HEK293 (cell line): ENCODE results near the gene CIB4.

ENCODE experiments used
- CTCF ChIA-PET: fragments of 350-600 bp; formaldehyde crosslinking; extraction: SDS; loops from one replicate; lab custom pipeline; 2021; ENCODE audit warnings: antibody characterized with exemption; lab: Yijun Ruan, JAX
- POLR2A ChIA-PET: fragments of 300-600 bp; formaldehyde crosslinking; extraction: SDS; loops from one replicate; lab custom pipeline; 2020; ENCODE audit warnings: antibody characterized with exemption, inconsistent platforms; lab: Yijun Ruan, JAX
- H3K27ac ChIP-seq: fragments of 200-500 bp; sonication (Bioruptor generic); 2 replicates; pipeline ENCODE4 v1.5.1; 2014; ENCODE audit warnings: low read depth, low read length, control low read depth, inconsistent platforms; ENCODE audit errors: extremely low read depth
- H3K36me3 ChIP-seq, 2 experiments: fragments of 200-500 bp in 1 of 2; sonication (Bioruptor generic) in 1 of 2; 1 replicate in 1 of 2; 2 replicates in 1 of 2; pipeline ENCODE4 v1.5.1; 2014 to 2017; ENCODE audit warnings: inconsistent platforms in 2 of 2, low read length in 2 of 2; ENCODE audit not compliant: control insufficient read depth in 2 of 2, insufficient read depth in 1 of 2
- H3K4me1 ChIP-seq: fragments of 200-500 bp; sonication (Bioruptor generic); 2 replicates; pipeline ENCODE4 v1.5.1; 2014; ENCODE audit warnings: mild to moderate bottlenecking, low read length, inconsistent platforms; ENCODE audit not compliant: control insufficient read depth, insufficient read depth
- H3K4me3 ChIP-seq: 2 replicates; pipeline ENCODE4 v1.5.1; 2011; ENCODE audit warnings: low read depth, mild to moderate bottlenecking, control low read depth, low read length, moderate library complexity
- H3K9me3 ChIP-seq: fragments of 200-500 bp; sonication (Bioruptor generic); 2 replicates; pipeline ENCODE4 v1.5.1; 2014; ENCODE audit warnings: low read depth, low read length, inconsistent platforms; ENCODE audit not compliant: control insufficient read depth, insufficient read depth
- CTCF ChIP-seq: fragments of 450-650 bp; formaldehyde crosslinking; IDR thresholded peaks from 2 replicates; pipeline ENCODE4 v1.5.1; 2016; ENCODE audit warnings: missing biosample characterization, missing genetic modification characterization
- FEZF1 ChIP-seq: fragments of 450-650 bp; formaldehyde crosslinking; IDR thresholded peaks from 2 replicates; pipeline ENCODE4 v1.5.1; 2016; ENCODE audit warnings: missing biosample characterization, missing genetic modification characterization
- KLF1 ChIP-seq: fragments of 450-650 bp; formaldehyde crosslinking; IDR thresholded peaks from 2 replicates; pipeline ENCODE4 v1.5.1; 2016; ENCODE audit warnings: missing biosample characterization, missing genetic modification characterization
- SCRT1 ChIP-seq: fragments of 450-650 bp; formaldehyde crosslinking; IDR thresholded peaks from 2 replicates; pipeline ENCODE4 v1.5.1; 2016; ENCODE audit warnings: missing biosample characterization, missing genetic modification characterization, borderline replicate concordance
- SCRT2 ChIP-seq: fragments of 450-650 bp; formaldehyde crosslinking; IDR thresholded peaks from 2 replicates; pipeline ENCODE4 v1.5.1; 2016; ENCODE audit warnings: missing biosample characterization, missing genetic modification characterization
- TRIM28 ChIP-seq: IDR thresholded peaks from 2 replicates; pipeline ENCODE4 v1.6.1; 2011; ENCODE audit warnings: low read length, control low read depth, borderline replicate concordance
- ZBTB20 ChIP-seq: fragments of 450-650 bp; formaldehyde crosslinking; IDR thresholded peaks from 2 replicates; pipeline ENCODE4 v1.5.1; 2016; ENCODE audit warnings: missing biosample characterization, missing genetic modification characterization
- ZBTB6 ChIP-seq: fragments of 450-650 bp; formaldehyde crosslinking; IDR thresholded peaks from 2 replicates; pipeline ENCODE4 v1.5.1; 2017; ENCODE audit warnings: missing biosample characterization, missing genetic modification characterization
- ZNF133 ChIP-seq: fragments of 450-650 bp; formaldehyde crosslinking; IDR thresholded peaks from 2 replicates; pipeline ENCODE4 v1.5.1; 2016; ENCODE audit warnings: missing biosample characterization, missing genetic modification characterization
- ZNF2 ChIP-seq: fragments of 450-650 bp; formaldehyde crosslinking; IDR thresholded peaks from 2 replicates; pipeline ENCODE4 v1.5.1; 2016; ENCODE audit warnings: missing biosample characterization, missing genetic modification characterization
- ZNF24 ChIP-seq: fragments of 450-650 bp; formaldehyde crosslinking; IDR thresholded peaks from 2 replicates; pipeline ENCODE4 v1.5.1; 2016; ENCODE audit warnings: missing biosample characterization, missing genetic modification characterization
- ZNF292 ChIP-seq: fragments of 450-650 bp; formaldehyde crosslinking; IDR thresholded peaks from 2 replicates; pipeline ENCODE4 v1.5.1; 2016; ENCODE audit warnings: low read depth, missing biosample characterization, missing genetic modification characterization, borderline replicate concordance
- ZNF37A ChIP-seq: fragments of 450-650 bp; IDR thresholded peaks from 2 replicates; pipeline ENCODE4 v1.5.1; 2018; ENCODE audit warnings: missing biosample characterization, missing genetic modification characterization
- ZNF654 ChIP-seq: fragments of 450-650 bp; formaldehyde crosslinking; IDR thresholded peaks from 2 replicates; pipeline ENCODE4 v1.5.1; 2016; ENCODE audit warnings: low read depth, missing biosample characterization, missing genetic modification characterization
- ZNF747 ChIP-seq: fragments of 450-650 bp; formaldehyde crosslinking; IDR thresholded peaks from 2 replicates; pipeline ENCODE4 v1.5.1; 2016; ENCODE audit warnings: missing biosample characterization, missing genetic modification characterization
- ZNF792 ChIP-seq: fragments of 450-650 bp; formaldehyde crosslinking; IDR thresholded peaks from 2 replicates; pipeline ENCODE4 v1.5.1; 2016; ENCODE audit warnings: missing biosample characterization, missing genetic modification characterization
- ZSCAN16 ChIP-seq: fragments of 450-650 bp; formaldehyde crosslinking; IDR thresholded peaks from 2 replicates; pipeline ENCODE4 v1.5.1; 2016; ENCODE audit warnings: missing biosample characterization, missing genetic modification characterization
- ZSCAN30 ChIP-seq: fragments of 450-650 bp; IDR thresholded peaks from 2 replicates; pipeline ENCODE4 v1.5.1; 2018; ENCODE audit warnings: missing biosample characterization, mild to moderate bottlenecking, missing genetic modification characterization, moderate library complexity
- TF ChIP-seq, protein P1 (sequence below): fragments of 450-650 bp; formaldehyde crosslinking; IDR thresholded peaks from 2 replicates; pipeline ENCODE4 v1.5.1; 2016; ENCODE audit warnings: missing biosample characterization, missing genetic modification characterization
- TF ChIP-seq, protein P2 (sequence below): fragments of 450-650 bp; formaldehyde crosslinking; conservative IDR thresholded peaks from 2 replicates; pipeline ENCODE4 v1.5.1; 2016; ENCODE audit warnings: low read depth, missing biosample characterization, missing genetic modification characterization

Gene CIB4

GRCh38 chr2:26605999-26606846, 34.9 kb downstream of the CIB4 start:
- Histone ChIP-seq H3K4me1 (no peaks in the 10 kb centered on the region), H3K36me3 (no peaks in the 10 kb centered on the region), H3K9me3 (no peaks in the 10 kb centered on the region), H3K27ac (no peak overlapping the region), H3K4me3 (no peak overlapping the region)
- TF ChIP-seq ZNF37A (tag by site-specific recombination): no peak
- TF ChIP-seq ZBTB20 (tag by site-specific recombination): peak; percentile 66
- CTCF ChIA-PET: interaction anchor here (0.6 to 7.2 kb wide), 24 partner anchors 9 to 240 kb away, joined by 3 to 198 read pairs (median 4); no protein-coding TSS in a partner anchor
- POLR2A ChIA-PET: no interaction called here

DNA sequence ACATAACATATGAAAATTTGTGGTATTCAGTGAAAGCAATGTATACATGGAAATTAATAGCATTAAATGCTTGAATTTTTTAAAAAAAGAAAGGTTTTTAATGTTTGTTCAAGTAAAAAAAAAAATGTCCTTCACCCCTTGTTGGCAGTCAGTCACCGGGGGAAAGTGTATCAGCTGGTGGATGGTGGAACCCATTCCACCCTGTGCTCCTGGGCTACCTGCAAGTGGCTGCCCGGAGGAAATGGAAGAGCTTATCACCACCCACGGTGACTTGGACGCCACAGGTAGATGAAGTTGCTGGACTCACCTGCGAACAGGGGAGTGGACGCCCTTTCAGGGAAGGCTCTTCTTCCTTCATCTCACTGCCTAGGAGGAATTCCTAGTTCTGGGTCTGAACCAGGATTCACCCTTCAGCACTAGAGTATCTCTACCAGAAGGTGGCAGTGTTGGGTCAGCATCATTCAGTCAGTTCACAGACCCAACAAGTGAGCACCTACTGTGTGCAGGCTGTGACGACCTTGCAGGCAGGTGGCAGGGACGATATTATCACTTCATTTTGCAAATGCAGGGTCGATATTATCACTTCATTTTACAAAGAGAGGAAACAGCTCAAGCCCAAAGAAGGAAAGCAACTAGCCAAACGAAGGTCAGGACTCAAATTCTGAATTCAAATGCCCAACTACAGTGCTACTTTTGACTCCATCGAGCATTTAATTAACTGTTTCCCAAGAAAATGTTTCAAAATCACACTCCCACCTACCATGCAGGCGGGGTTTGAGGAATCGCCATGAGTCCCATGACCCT, 35.8 kb downstream of the CIB4 start:
- POLR2A ChIA-PET: no interaction called here
- H3K27ac ChIP-seq: no peak overlapping the region
- no peak overlapping the region for H3K4me3 ChIP-seq
- peak; percentile 65 for TF ChIP-seq CTCF (tag by site-specific recombination)
- no peak for TF ChIP-seq ZNF133 (tag by site-specific recombination)
- no peak for TF ChIP-seq ZBTB20 (tag by site-specific recombination)
- no peak for TF ChIP-seq ZNF747 (tag by site-specific recombination)
- TF ChIP-seq ZNF654 (tag by site-specific recombination): peak; percentile 86
- no peak for TF ChIP-seq KLF1 (tag by site-specific recombination)
- peak; percentile 61; the same call in 1 of the 2 replicates for TF ChIP-seq ZNF2
- TF ChIP-seq ZSCAN30 (tag by site-specific recombination): peak; percentile 80; the same call in 1 of the 2 replicates
- 0 out of 2 replicates have a peak, but pooled peaks have one; percentile 26 for TF ChIP-seq TRIM28
- TF ChIP-seq FEZF1 (tag by site-specific recombination): no peak
- TF ChIP-seq ZSCAN16: peak; percentile 59; the same call in 1 of the 2 replicates
- TF ChIP-seq SCRT1 (tag by site-specific recombination): peak; percentile 73; the same call in 1 of the 2 replicates
- TF ChIP-seq SCRT2 (tag by site-specific recombination): peak; percentile 87
- TF ChIP-seq, protein P1, sequence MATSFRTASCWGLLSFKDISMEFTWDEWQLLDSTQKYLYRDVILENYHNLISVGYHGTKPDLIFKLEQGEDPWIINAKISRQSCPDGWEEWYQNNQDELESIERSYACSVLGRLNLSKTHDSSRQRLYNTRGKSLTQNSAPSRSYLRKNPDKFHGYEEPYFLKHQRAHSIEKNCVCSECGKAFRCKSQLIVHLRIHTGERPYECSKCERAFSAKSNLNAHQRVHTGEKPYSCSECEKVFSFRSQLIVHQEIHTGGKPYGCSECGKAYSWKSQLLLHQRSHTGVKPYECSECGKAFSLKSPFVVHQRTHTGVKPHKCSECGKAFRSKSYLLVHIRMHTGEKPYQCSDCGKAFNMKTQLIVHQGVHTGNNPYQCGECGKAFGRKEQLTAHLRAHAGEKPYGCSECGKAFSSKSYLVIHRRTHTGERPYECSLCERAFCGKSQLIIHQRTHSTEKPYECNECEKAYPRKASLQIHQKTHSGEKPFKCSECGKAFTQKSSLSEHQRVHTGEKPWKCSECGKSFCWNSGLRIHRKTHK (tag by site-specific recombination): no peak
- peak; percentile 86 for TF ChIP-seq ZNF792 (tag by site-specific recombination)
- peak; percentile 50 for TF ChIP-seq ZNF24 (tag by site-specific recombination)
- no peaks in the 10 kb centered on the region for H3K9me3 ChIP-seq
- CTCF ChIA-PET: interaction anchor here (0.6 to 7.2 kb wide), 27 partner anchors 8 to 411 kb away, joined by 3 to 198 read pairs (median 4); no protein-coding TSS in a partner anchor
- no peaks in the 10 kb centered on the region for H3K4me1 ChIP-seq
- H3K36me3 ChIP-seq: no peaks in the 10 kb centered on the region

- Histone ChIP-seq H3K27ac (no peak overlapping the region), H3K9me3 (no peaks in the 10 kb centered on the region), H3K4me3 (no peak overlapping the region), H3K4me1 (no peaks in the 10 kb centered on the region), H3K36me3 (no peaks in the 10 kb centered on the region)
- POLR2A ChIA-PET: no interaction called here
- CTCF ChIA-PET: interaction anchor here (1.9 to 7.2 kb wide), 2 partner anchors 25 to 143 kb away, joined by 6 to 198 read pairs; no protein-coding TSS in a partner anchor
- TF ChIP-seq ZBTB6 (tag by site-specific recombination): no peak
- no peak for TF ChIP-seq ZNF292 (tag by site-specific recombination)
- TF ChIP-seq, protein P2, sequence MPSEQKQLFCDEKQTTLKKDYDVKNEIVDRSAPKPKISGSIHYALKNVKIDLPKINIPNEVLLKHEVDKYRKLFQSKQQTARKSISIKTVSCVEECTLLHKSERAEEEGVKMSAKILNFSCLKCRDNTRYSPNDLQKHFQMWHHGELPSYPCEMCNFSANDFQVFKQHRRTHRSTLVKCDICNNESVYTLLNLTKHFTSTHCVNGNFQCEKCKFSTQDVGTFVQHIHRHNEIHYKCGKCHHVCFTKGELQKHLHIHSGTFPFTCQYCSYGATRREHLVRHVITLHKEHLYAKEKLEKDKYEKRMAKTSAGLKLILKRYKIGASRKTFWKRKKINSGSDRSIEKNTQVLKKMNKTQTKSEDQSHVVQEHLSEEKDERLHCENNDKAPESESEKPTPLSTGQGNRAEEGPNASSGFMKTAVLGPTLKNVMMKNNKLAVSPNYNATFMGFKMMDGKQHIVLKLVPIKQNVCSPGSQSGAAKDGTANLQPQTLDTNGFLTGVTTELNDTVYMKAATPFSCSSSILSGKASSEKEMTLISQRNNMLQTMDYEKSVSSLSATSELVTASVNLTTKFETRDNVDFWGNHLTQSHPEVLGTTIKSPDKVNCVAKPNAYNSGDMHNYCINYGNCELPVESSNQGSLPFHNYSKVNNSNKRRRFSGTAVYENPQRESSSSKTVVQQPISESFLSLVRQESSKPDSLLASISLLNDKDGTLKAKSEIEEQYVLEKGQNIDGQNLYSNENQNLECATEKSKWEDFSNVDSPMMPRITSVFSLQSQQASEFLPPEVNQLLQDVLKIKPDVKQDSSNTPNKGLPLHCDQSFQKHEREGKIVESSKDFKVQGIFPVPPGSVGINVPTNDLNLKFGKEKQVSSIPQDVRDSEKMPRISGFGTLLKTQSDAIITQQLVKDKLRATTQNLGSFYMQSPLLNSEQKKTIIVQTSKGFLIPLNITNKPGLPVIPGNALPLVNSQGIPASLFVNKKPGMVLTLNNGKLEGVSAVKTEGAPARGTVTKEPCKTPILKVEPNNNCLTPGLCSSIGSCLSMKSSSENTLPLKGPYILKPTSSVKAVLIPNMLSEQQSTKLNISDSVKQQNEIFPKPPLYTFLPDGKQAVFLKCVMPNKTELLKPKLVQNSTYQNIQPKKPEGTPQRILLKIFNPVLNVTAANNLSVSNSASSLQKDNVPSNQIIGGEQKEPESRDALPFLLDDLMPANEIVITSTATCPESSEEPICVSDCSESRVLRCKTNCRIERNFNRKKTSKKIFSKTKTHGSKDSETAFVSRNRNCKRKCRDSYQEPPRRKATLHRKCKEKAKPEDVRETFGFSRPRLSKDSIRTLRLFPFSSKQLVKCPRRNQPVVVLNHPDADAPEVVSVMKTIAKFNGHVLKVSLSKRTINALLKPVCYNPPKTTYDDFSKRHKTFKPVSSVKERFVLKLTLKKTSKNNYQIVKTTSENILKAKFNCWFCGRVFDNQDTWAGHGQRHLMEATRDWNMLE (tag by site-specific recombination): no peak
Measured at GRCh38 chr2:26602575-26602974, 38.6 kb downstream of the CIB4 start.
